Fibroblast of the conjunctiva (primary cell): Measurements from ENCODE around the gene MTG2.

ENCODE experiments used
- DNase-seq: peaks from one replicate; pipeline ENCODE4 v3.0.0-alpha.2; 2010; ENCODE audit warnings: low read depth

The MTG2 gene

GRCh38 chr20:62252342-62252966, 69.6 kb downstream of the MTG2 start:
- DNase-seq: no peak
